HL-60/S4 (cell line): Measurements from ENCODE around the gene TRIL.

Experiments
- in situ Hi-C: fragments of 300-500 bp; cut with MboI; formaldehyde crosslinking; loops from 2 replicates; pipeline ENCODE4 v1.14.3; 2022; ENCODE audit warnings: low sequenced_read_pairs

Gene TRIL

GRCh38 chr7:28958235-28958979, at the start of gene TRIL:
TSS of gene TRIL (minus strand) at chr7:28958330. CDS start at chr7:28958046, 284 bp downstream.
- in situ Hi-C loops, result no loop called here

- in situ Hi-C loops, result no loop called here
Observed at GRCh38 chr7:29007127-29007526, 49.0 kb upstream of the TRIL start.

GRCh38 chr7:29005829-29006228, 47.7 kb upstream of the TRIL start:
- in situ Hi-C loops, result no loop called here

- in situ Hi-C loops, result no loop called here
Observed at GRCh38 chr7:29005406-29005805, 47.3 kb upstream of the TRIL start.

- in situ Hi-C loops, result no loop called here
Observed at GRCh38 chr7:29003703-29004102, 45.6 kb upstream of the TRIL start.

- in situ Hi-C loops, result no loop called here
Observed at GRCh38 chr7:29000717-29001076, 42.6 kb upstream of the TRIL start.

GRCh38 chr7:28999895-29000716, 42.0 kb upstream of the TRIL start:
- in situ Hi-C loops, result no loop called here

- in situ Hi-C loops, result no loop called here
Observed at GRCh38 chr7:28999427-28999826, 41.3 kb upstream of the TRIL start.

- in situ Hi-C loops, result no loop called here
Observed at GRCh38 chr7:28998105-28998504, 40.0 kb upstream of the TRIL start.

GRCh38 chr7:28996836-28997235, 38.7 kb upstream of the TRIL start:
- in situ Hi-C loops, result no loop called here

- in situ Hi-C loops, result no loop called here
Observed at GRCh38 chr7:28993371-28993770, 35.2 kb upstream of the TRIL start.

- in situ Hi-C loops, result no loop called here
Observed at GRCh38 chr7:28992798-28993197, 34.7 kb upstream of the TRIL start.

GRCh38 chr7:28990200-28990960, 32.2 kb upstream of the TRIL start:
- in situ Hi-C loops, result no loop called here

- in situ Hi-C loops, result no loop called here
Observed at GRCh38 chr7:28989211-28989980, 31.3 kb upstream of the TRIL start.

- in situ Hi-C loops, result no loop called here
Observed at GRCh38 chr7:28988810-28989209, 30.7 kb upstream of the TRIL start.

- in situ Hi-C loops, result no loop called here
Observed at GRCh38 chr7:28988091-28988490, 30.0 kb upstream of the TRIL start.

GRCh38 chr7:28986765-28987110, 28.6 kb upstream of the TRIL start:
- in situ Hi-C loops, result no loop called here

- in situ Hi-C loops, result no loop called here
Observed at GRCh38 chr7:28986028-28986764, 28.1 kb upstream of the TRIL start.

- in situ Hi-C loops, result no loop called here
Observed at GRCh38 chr7:28984631-28985030, 26.5 kb upstream of the TRIL start.

GRCh38 chr7:28984217-28984616, 26.1 kb upstream of the TRIL start:
- in situ Hi-C loops, result no loop called here
